HepG2 (cell line): ENCODE results near the gene FKTN. TPM values are rescaled to one million over a fixed set of nuclear protein-coding genes. Genes with fewer than 3 reads are reported as not detected.

ENCODE experiments used
- ATAC-seq: fragments of 200-7000 bp; cut with Tn5 transposase; 3 replicates; pipeline ENCODE4 v1.9.1; 2020; ENCODE audit warnings: mild to moderate bottlenecking, moderate library complexity
- BruUV-seq: library from RNA; stranded (reverse); fragments of 400-500 nt; replicated peaks from 2 replicates; lab custom pipeline; 2021; lab: Mats Ljungman, UMichigan
- CTCF ChIA-PET: fragments of 300-600 bp; formaldehyde crosslinking; extraction: SDS; loops from one replicate; lab custom pipeline; 2021; ENCODE audit warnings: low total read pairs, inconsistent platforms, low intra/inter-chr PET ratio; lab: Yijun Ruan, JAX
- POLR2A ChIA-PET: fragments of 350-600 bp; sonication (Branson Sonifier 250); formaldehyde crosslinking; loops from one replicate; lab custom pipeline; 2020; ENCODE audit warnings: antibody characterized with exemption, inconsistent platforms; lab: Yijun Ruan, JAX
- DNase-seq: peaks from one replicate; pipeline ENCODE4 v3.0.0-alpha.2; 2015; ENCODE audit warnings: low spot score
- FAIRE-seq: peaks from 3 replicates; lab custom pipeline; 2011; peaks lifted over from hg19 to GRCh38; lab: Jason Lieb, UNC
- H2AFZ ChIP-seq: one replicate; pipeline ENCODE4 v1.6.1; 2011; ENCODE audit warnings: low read length, inconsistent platforms
- H3K27ac ChIP-seq: fragments of 300-600 bp; 3 replicates; pipeline ENCODE4 v1.8.0; 2011; ENCODE audit warnings: mixed run types, mild to moderate bottlenecking, mixed read lengths, low read length, inconsistent platforms; ENCODE audit not compliant: insufficient read depth; ENCODE audit errors: extremely low read length
- H3K27me3 ChIP-seq, 2 experiments: fragments of 200-600 bp in 1 of 2; 2 replicates in 1 of 2; 3 replicates in 1 of 2; pipeline versions ENCODE4 v1.6.0 to v1.8.0; 2011; ENCODE audit warnings: low read length in 2 of 2, mild to moderate bottlenecking in 2 of 2, moderate library complexity in 2 of 2, inconsistent platforms in 1 of 2; ENCODE audit not compliant: insufficient read depth in 2 of 2, control insufficient read depth in 1 of 2
- H3K36me3 ChIP-seq, 2 experiments: fragments of 200-600 bp in 1 of 2; replicated peaks in 1 of 2; 2 replicates in 1 of 2; 3 replicates in 1 of 2; pipeline versions ENCODE4 v1.5.1 to v1.8.0; 2011; ENCODE audit warnings: low read length in 2 of 2, inconsistent platforms in 1 of 2; ENCODE audit not compliant: insufficient read depth in 2 of 2, control insufficient read depth in 1 of 2
- H3K4me1 ChIP-seq: 2 replicates; pipeline ENCODE4 v1.5.1; 2012; ENCODE audit warnings: low read length, inconsistent platforms; ENCODE audit not compliant: insufficient read depth
- H3K4me2 ChIP-seq: 2 replicates; pipeline ENCODE4 v1.6.0; 2011; ENCODE audit warnings: low read depth, low read length, inconsistent platforms
- H3K4me3 ChIP-seq, 3 experiments: fragments of 200-600 bp in 1 of 3; sonication (generic), shearing (Covaris generic) in 1 of 3; replicated peaks in 1 of 3; 2 replicates each; pipeline ENCODE4 v1.5.1; 2011 to 2016; ENCODE audit warnings: low read length in 3 of 3, inconsistent platforms in 2 of 3, low read depth in 2 of 3, mild to moderate bottlenecking in 2 of 3, control low read depth in 1 of 3, mixed read lengths in 1 of 3; ENCODE audit not compliant: insufficient read depth in 1 of 3
- H3K79me2 ChIP-seq: one replicate; pipeline ENCODE4 v1.6.1; 2011; ENCODE audit warnings: low read length, inconsistent platforms; ENCODE audit not compliant: insufficient read depth
- H3K9ac ChIP-seq: 2 replicates; pipeline ENCODE4 v1.6.0; 2011; ENCODE audit warnings: mild to moderate bottlenecking, low read depth, low read length, inconsistent platforms; ENCODE audit not compliant: insufficient read depth
- H3K9me3 ChIP-seq: 2 replicates; pipeline ENCODE4 v1.5.1; 2012; ENCODE audit warnings: mild to moderate bottlenecking, low read length
- H4K20me1 ChIP-seq: 2 replicates; pipeline ENCODE4 v1.6.0; 2011; ENCODE audit warnings: inconsistent platforms, mild to moderate bottlenecking, low read length, moderate library complexity; ENCODE audit not compliant: insufficient read depth
- AKAP8 ChIP-seq: sonication (generic); formaldehyde crosslinking; IDR thresholded peaks from 2 replicates; pipeline ENCODE4 v1.5.1; 2020; ENCODE audit warnings: mild to moderate bottlenecking, missing genetic modification reagents
- EHMT2 ChIP-seq: fragments of 200-600 bp; sonication (generic); IDR thresholded peaks from 2 replicates; pipeline ENCODE4 v1.7.0; 2017; ENCODE audit warnings: antibody characterized with exemption, low read depth, low read length, borderline replicate concordance
- ELF1 ChIP-seq: sonication (generic); formaldehyde crosslinking; IDR thresholded peaks from 2 replicates; pipeline ENCODE4 v1.4.0; 2020; ENCODE audit warnings: missing genetic modification reagents
- GABPA ChIP-seq, 2 experiments: IDR thresholded peaks; 2 replicates each; pipeline ENCODE4 v1.6.1; 2011 to 2016; ENCODE audit warnings: low read depth in 2 of 2, low read length in 1 of 2, missing biosample characterization in 1 of 2, missing genetic modification characterization in 1 of 2
- KAT7 ChIP-seq: IDR thresholded peaks from 2 replicates; pipeline ENCODE4 v1.6.1; 2018; ENCODE audit warnings: borderline replicate concordance, missing compliant biosample characterization
- SMYD3 ChIP-seq: sonication (generic); formaldehyde crosslinking; IDR thresholded peaks from 2 replicates; pipeline ENCODE4 v1.8.1; 2023; ENCODE audit warnings: mild to moderate bottlenecking, missing genetic modification reagents
- SP140L ChIP-seq: sonication (generic); formaldehyde crosslinking; IDR thresholded peaks from 2 replicates; pipeline ENCODE4 v1.4.0; 2020; ENCODE audit warnings: missing genetic modification reagents, borderline replicate concordance
- TRIM24 ChIP-seq: sonication (generic); formaldehyde crosslinking; IDR thresholded peaks from 2 replicates; pipeline ENCODE4 v1.8.0; 2022; ENCODE audit warnings: mild to moderate bottlenecking, missing genetic modification reagents
- ZNF205 ChIP-seq: IDR thresholded peaks from 2 replicates; pipeline ENCODE4 v1.6.1; 2018; ENCODE audit warnings: missing biosample characterization, missing genetic modification reagents
- ZNF446 ChIP-seq: sonication (generic); formaldehyde crosslinking; IDR thresholded peaks from 2 replicates; pipeline ENCODE4 v1.5.0; 2020; ENCODE audit warnings: mild to moderate bottlenecking, missing genetic modification reagents
- ZNF597 ChIP-seq: sonication (generic); formaldehyde crosslinking; IDR thresholded peaks from 2 replicates; pipeline ENCODE4 v1.5.0; 2020; ENCODE audit warnings: missing genetic modification reagents
- WGBS: methylation state at CpG from one replicate; pipeline ENCODE4 v1.1.6; 2017; ENCODE audit warnings: low lambda C conversion rate; 5-methylcytosine and 5-hydroxymethylcytosine counted together
- in situ Hi-C: cut with HindIII; loops from 2 replicates; pipeline ENCODE4 v1.10.0; 2017; ENCODE audit warnings: low pct_unique_long_range_greater_than_20kb; ENCODE audit not compliant: extremely low pct_ligation_motif_present
- intact Hi-C: fragments of 100-400 bp; cut with micrococcal nuclease; formaldehyde crosslinking; loops from one replicate; pipeline ENCODE4 v1.10.0; 2022; ENCODE audit not compliant: unreplicated experiment
- polyA plus RNA-seq, 8 experiments: library from polyadenylated mRNA; depleted of rRNA in 3 of 8; stranded (reverse) in 7 of 8; unstranded in 1 of 8; fragments of >200 nt; fragmentation: Illumina TruSeq in 4 of 8; extraction: Trizol in 4 of 8; gene quantifications; 2 replicates each; pipeline versions ENCODE4 v1.2.1 to v1.2.3, GENCODE V29; 2011 to 2016; ENCODE audit warnings: low read depth in 4 of 8, missing spikeins in 1 of 8, mixed read lengths in 1 of 8; ENCODE audit not compliant: insufficient read depth in 1 of 8
- total RNA-seq, 5 experiments: library from RNA; depleted of rRNA; stranded (reverse); fragments of >200 nt; fragmentation: Illumina TruSeq; extraction: Trizol; gene quantifications; 2 replicates each; pipeline ENCODE4 v1.2.3, GENCODE V29; 2016; ENCODE audit warnings: low read depth in 1 of 5
- TF ChIP-seq, protein P1 (sequence below): sonication (generic); formaldehyde crosslinking; IDR thresholded peaks from 2 replicates; pipeline ENCODE4 v1.5.0; 2020; ENCODE audit warnings: missing genetic modification reagents
- TF ChIP-seq, protein P2 (sequence below): IDR thresholded peaks from 2 replicates; pipeline ENCODE4 v1.6.1; 2016; ENCODE audit warnings: low read depth
- TF ChIP-seq, protein P3 (sequence below): sonication (generic); formaldehyde crosslinking; IDR thresholded peaks from 2 replicates; pipeline ENCODE4 v1.5.1; 2020; ENCODE audit warnings: missing genetic modification reagents, mild to moderate bottlenecking, borderline replicate concordance

FKTN gene
- total and polyA plus RNA-seq, 2 of the 13 experiments (the other 11 are each of a cell fraction or from before 2014, with no cell fraction given), result 7.9 to 13.5 TPM

GRCh38 chr9:105539452-105539851, 18.5 kb upstream of the FKTN start:
- BruUV-seq, result no TSS peak
- in situ Hi-C loops (no loop called here), intact Hi-C loops (no loop called here)
- H3K9ac ChIP-seq, result no peak overlapping the region
- no peak overlapping the region for H3K4me2 ChIP-seq
- no peak overlapping the region for H2AFZ ChIP-seq
- no peaks in the 10 kb centered on the region for H3K9me3 ChIP-seq
- no peak for ATAC-seq
- CTCF ChIA-PET, result no interaction called here
- FAIRE-seq, result no peak
- 100% methylated on average over 1 of the region's 1 CpG for WGBS
- H3K27ac ChIP-seq, result no peak overlapping the region
- POLR2A ChIA-PET, result no interaction called here
- no peak for DNase-seq
- no peak overlapping the region for H3K4me3 ChIP-seq
- H3K4me1 ChIP-seq, result no peaks in the 10 kb centered on the region
- peaks cover 0 to 2% of the 10 kb centered on the region in 2 experiments; a peak in 3 of 5 replicates for H3K36me3 ChIP-seq
- H3K27me3 ChIP-seq, result no peaks in the 10 kb centered on the region
- no peaks in the 10 kb centered on the region for H3K79me2 ChIP-seq
- TF ChIP-seq, protein P1, sequence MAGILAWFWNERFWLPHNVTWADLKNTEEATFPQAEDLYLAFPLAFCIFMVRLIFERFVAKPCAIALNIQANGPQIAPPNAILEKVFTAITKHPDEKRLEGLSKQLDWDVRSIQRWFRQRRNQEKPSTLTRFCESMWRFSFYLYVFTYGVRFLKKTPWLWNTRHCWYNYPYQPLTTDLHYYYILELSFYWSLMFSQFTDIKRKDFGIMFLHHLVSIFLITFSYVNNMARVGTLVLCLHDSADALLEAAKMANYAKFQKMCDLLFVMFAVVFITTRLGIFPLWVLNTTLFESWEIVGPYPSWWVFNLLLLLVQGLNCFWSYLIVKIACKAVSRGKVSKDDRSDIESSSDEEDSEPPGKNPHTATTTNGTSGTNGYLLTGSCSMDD (CRISPR knock-in tag), result no peak
- TF ChIP-seq ZNF446 (CRISPR knock-in tag), result no peak
- H4K20me1 ChIP-seq, result no peaks in the 10 kb centered on the region

GRCh38 chr9:105541838-105542237, 16.1 kb upstream of the FKTN start:
- no TSS peak for BruUV-seq
- DNase-seq (no peak), FAIRE-seq (no peak), ATAC-seq (no peak)
- no peak overlapping the region for H3K27ac ChIP-seq
- H3K4me1 ChIP-seq, result no peaks in the 10 kb centered on the region
- no peaks in the 10 kb centered on the region for H3K27me3 ChIP-seq
- intact Hi-C loops, result no loop called here
- H3K9ac ChIP-seq, result no peak overlapping the region
- H3K9me3 ChIP-seq, result no peaks in the 10 kb centered on the region
- ChIA-PET CTCF (no interaction called here), POLR2A (no interaction called here)
- H3K36me3 ChIP-seq, result peaks cover 0 to 2% of the 10 kb centered on the region in 2 experiments; a peak in 3 of 5 replicates
- no peak overlapping the region for H2AFZ ChIP-seq
- no peaks in the 10 kb centered on the region for H4K20me1 ChIP-seq
- in situ Hi-C loops, result no loop called here
- no peaks in the 10 kb centered on the region for H3K79me2 ChIP-seq
- no peak overlapping the region for H3K4me2 ChIP-seq
- WGBS, result 92% methylated on average over 3 of the region's 3 CpGs
- H3K4me3 ChIP-seq, result no peak overlapping the region
- TF ChIP-seq EHMT2 (no peak), AKAP8 (CRISPR knock-in tag) (no peak), SP140L (CRISPR knock-in tag) (no peak), ZNF597 (no peak), KAT7 (CRISPR knock-in tag) (no peak), TRIM24 (CRISPR knock-in tag) (no peak), ZNF205 (CRISPR knock-in tag) (no peak), SMYD3 (CRISPR knock-in tag) (no peak), GABPA (IDR thresholded peaks at IDR 0.05; ENCODE audit: low read depth, low read length) (no peak), GABPA (CRISPR knock-in tag; IDR thresholded peaks at IDR 0.05; ENCODE audit: low read depth) (no peak), ELF1 (CRISPR knock-in tag) (no peak)
- TF ChIP-seq, protein P2, sequence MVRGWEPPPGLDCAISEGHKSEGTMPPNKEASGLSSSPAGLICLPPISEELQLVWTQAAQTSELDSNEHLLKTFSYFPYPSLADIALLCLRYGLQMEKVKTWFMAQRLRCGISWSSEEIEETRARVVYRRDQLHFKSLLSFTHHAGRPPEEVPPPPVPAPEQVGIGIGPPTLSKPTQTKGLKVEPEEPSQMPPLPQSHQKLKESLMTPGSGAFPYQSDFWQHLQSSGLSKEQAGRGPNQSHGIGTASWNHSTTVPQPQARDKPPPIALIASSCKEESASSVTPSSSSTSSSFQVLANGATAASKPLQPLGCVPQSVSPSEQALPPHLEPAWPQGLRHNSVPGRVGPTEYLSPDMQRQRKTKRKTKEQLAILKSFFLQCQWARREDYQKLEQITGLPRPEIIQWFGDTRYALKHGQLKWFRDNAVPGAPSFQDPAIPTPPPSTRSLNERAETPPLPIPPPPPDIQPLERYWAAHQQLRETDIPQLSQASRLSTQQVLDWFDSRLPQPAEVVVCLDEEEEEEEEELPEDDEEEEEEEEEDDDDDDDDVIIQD (CRISPR knock-in tag), result no peak
- TF ChIP-seq, protein P3, sequence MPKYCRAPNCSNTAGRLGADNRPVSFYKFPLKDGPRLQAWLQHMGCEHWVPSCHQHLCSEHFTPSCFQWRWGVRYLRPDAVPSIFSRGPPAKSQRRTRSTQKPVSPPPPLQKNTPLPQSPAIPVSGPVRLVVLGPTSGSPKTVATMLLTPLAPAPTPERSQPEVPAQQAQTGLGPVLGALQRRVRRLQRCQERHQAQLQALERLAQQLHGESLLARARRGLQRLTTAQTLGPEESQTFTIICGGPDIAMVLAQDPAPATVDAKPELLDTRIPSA, result no peak
